Measurements from ENCODE around the gene P2RY1.
A peak's percentile ranks its signal among the peaks of the same experiment; 100 is the strongest.

Gene P2RY1

DNA sequence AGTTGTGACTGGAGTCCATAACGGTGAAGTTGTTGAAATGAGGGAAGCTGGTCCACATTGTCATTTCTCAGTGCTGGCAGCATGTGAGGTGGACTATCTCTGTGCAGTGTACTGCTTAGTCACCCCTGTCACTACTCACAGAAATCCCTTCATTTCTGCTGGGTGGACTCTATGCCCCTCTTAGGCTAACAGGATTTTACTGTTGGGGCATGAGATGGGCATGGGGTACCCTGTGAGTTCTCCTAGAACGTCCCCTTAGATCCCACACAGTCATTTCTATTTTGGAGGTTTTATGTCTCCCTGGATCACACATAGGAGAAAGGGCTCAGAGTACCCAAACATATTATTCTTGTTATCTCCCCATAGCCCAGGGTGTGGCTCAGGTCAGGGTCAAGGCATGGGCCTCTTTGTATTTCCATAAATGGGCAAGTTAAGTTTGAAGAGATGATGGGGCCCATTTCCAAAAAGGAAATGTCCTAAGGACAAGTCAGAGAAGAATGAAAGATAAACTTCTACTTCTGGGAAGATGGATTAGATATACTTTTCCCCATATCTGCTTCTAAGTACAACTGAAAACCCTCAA, 15.2 kb downstream of the P2RY1 start:
- H3K4me3 ChIP-seq (ENCODE audit: low read length): no peak overlapping the region
- TF ChIP-seq, protein P1, sequence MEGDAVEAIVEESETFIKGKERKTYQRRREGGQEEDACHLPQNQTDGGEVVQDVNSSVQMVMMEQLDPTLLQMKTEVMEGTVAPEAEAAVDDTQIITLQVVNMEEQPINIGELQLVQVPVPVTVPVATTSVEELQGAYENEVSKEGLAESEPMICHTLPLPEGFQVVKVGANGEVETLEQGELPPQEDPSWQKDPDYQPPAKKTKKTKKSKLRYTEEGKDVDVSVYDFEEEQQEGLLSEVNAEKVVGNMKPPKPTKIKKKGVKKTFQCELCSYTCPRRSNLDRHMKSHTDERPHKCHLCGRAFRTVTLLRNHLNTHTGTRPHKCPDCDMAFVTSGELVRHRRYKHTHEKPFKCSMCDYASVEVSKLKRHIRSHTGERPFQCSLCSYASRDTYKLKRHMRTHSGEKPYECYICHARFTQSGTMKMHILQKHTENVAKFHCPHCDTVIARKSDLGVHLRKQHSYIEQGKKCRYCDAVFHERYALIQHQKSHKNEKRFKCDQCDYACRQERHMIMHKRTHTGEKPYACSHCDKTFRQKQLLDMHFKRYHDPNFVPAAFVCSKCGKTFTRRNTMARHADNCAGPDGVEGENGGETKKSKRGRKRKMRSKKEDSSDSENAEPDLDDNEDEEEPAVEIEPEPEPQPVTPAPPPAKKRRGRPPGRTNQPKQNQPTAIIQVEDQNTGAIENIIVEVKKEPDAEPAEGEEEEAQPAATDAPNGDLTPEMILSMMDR (IDR thresholded peaks at IDR 0.05; ENCODE audit: insufficient read depth, low read depth, low read length, missing control alignments): no peak
- no peak for DNase-seq (ENCODE audit: low read depth)

DNA sequence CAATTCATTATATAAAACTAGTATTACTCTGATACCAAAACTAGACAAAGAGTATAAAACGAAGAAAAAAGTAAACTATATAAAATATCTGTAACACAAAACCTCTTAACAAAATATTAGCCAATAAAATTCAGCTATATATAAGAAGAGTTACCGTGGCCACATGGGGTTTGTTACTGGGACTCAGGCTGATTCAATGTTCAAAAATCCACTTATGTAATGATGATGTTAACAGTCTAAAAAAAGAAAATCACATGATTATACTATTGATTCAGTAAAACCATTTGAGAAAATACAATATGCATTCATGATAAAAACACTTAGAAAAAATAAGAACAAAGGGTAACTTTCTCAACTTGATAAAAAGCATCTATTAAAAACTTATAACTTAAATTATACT, 18.3 kb downstream of the P2RY1 start:
- no peak overlapping the region for H3K4me3 ChIP-seq (ENCODE audit: low read length)
- peak; percentile 57 for DNase-seq (ENCODE audit: low read depth)
- TF ChIP-seq, protein P1 (IDR thresholded peaks at IDR 0.05; ENCODE audit: insufficient read depth, low read depth, low read length, missing control alignments): no peak

DNA sequence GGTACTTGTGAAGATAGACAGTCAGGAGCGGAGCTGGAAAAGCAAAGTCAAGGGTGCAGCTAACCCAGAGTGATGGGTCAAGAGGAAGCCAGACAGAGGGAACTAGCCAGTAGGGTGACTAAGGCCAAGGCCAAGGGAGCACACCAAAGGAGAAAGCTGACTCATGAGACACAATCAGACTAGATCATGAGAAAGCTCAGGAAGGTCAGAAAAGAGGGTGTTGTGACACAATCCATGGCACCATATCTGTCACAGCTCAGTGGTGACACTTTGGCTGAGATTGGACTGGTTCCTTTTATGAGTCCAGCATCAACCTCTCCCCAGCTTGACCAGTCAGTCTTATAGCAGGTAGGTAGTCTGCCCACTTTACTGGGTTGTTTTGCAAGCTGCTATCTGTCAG, 22.2 kb downstream of the P2RY1 start:
- peak; percentile 9 for DNase-seq (ENCODE audit: low read depth)
- TF ChIP-seq, protein P1 (IDR thresholded peaks at IDR 0.05; ENCODE audit: insufficient read depth, low read depth, low read length, missing control alignments): no peak
- no peak overlapping the region for H3K4me3 ChIP-seq (ENCODE audit: low read length)

DNA sequence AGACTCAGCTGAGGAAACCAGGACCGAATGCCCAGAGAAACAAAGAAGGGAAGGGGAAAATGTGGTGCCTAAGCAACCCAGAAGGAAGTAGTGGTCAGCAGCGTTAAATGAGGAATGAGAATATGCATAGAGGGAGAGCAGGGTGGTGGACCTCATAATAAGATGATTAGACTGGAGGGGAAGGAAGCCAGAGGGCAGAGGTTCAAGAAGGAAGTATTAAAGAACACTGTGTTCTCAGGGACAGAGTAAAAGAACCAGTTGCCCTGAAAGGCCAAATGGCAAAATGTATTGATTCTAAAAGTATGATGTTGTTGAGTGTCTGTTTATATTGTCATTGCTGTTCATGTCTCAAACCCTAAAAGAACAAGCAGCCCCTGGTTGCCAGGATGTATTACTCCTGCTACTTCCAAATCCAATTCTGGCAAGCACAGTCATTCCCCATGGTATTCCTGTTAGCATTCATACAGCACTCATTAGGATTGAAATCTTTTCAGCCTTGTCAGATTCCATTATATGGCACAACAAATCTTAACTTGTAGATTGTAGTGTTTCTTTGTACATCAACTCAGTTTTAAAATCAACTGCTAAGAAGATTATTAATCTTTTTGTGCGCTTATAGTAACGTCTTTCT, 23.4 kb downstream of the P2RY1 start:
- H3K4me3 ChIP-seq (ENCODE audit: low read length): no peak overlapping the region
- TF ChIP-seq, protein P1 (IDR thresholded peaks at IDR 0.05; ENCODE audit: insufficient read depth, low read depth, low read length, missing control alignments): no peak
- no peak for DNase-seq (ENCODE audit: low read depth)

DNA sequence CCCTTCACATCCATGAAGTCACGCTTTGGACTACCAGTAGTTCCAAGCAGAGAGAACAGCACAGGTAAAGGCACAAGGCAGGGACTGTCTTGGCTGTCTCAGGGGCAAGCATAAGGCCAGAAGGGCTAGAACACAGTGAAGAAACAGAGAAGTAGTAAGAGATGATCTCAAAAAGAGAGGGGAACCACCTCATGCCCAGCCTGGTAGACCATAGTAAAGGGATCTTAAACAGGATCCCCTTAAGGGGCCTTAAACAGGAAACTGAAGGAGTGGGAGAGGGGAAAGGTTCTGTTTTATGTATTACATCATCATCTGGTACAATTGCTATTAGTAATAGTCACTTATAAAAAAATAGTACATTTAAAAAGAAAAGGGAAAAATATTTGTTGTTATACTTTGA, 25.8 kb downstream of the P2RY1 start:
- no peak overlapping the region for H3K4me3 ChIP-seq (ENCODE audit: low read length)
- TF ChIP-seq, protein P1 (IDR thresholded peaks at IDR 0.05; ENCODE audit: insufficient read depth, low read depth, low read length, missing control alignments): no peak
- no peak for DNase-seq (ENCODE audit: low read depth)

DNA sequence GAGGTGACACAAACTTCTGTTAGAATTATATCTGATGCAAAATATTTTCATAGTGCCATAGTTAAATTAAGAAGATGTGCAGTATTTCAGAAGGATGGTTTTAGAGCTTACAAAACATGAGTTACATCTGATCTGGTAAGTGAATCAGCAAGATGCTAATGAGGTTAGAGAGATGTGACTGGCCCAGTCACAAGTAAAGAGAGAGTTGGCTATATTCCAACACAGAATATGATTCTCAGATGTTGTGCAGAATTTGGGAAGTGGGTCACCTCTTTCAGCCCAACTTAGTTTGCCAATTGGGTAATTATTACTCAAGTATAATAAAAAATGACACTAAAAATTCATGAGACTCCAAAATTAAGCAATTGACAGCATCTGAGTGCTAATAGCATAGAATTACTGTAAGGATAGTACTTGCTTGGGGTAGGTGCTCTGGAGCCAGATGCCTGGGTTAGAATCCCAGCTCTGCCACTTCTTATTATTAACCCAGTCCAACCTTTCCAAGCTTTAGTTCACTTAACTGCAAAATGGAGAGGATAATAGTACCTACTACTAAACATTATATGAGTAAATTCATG, 30.8 kb downstream of the P2RY1 start:
- TF ChIP-seq, protein P1 (IDR thresholded peaks at IDR 0.05; ENCODE audit: insufficient read depth, low read depth, low read length, missing control alignments): no peak
- no peak overlapping the region for H3K4me3 ChIP-seq (ENCODE audit: low read length)
- peak; percentile 39 for DNase-seq (ENCODE audit: low read depth)

Measured in epithelial cell of esophagus (primary cell).